ENCODE measurements around the gene WASF2.

Gene WASF2

GRCh38 chr1:27518808-27519207 lies 28.8 kb upstream of the WASF2 start:
- TF ChIP-seq, protein P1, sequence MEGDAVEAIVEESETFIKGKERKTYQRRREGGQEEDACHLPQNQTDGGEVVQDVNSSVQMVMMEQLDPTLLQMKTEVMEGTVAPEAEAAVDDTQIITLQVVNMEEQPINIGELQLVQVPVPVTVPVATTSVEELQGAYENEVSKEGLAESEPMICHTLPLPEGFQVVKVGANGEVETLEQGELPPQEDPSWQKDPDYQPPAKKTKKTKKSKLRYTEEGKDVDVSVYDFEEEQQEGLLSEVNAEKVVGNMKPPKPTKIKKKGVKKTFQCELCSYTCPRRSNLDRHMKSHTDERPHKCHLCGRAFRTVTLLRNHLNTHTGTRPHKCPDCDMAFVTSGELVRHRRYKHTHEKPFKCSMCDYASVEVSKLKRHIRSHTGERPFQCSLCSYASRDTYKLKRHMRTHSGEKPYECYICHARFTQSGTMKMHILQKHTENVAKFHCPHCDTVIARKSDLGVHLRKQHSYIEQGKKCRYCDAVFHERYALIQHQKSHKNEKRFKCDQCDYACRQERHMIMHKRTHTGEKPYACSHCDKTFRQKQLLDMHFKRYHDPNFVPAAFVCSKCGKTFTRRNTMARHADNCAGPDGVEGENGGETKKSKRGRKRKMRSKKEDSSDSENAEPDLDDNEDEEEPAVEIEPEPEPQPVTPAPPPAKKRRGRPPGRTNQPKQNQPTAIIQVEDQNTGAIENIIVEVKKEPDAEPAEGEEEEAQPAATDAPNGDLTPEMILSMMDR (IDR thresholded peaks at IDR 0.05; ENCODE audit: low read depth, low read length) = no peak
- DNase-seq = no peak
- no peak overlapping the region for H3K27ac ChIP-seq
- no peaks in the 10 kb centered on the region for H3K36me3 ChIP-seq
- H3K27me3 ChIP-seq (ENCODE audit: insufficient read depth, low read depth, severe bottlenecking) = no peaks in the 10 kb centered on the region
- no peak overlapping the region for H3K4me3 ChIP-seq (ENCODE audit: low read depth, low read length)
- H3K9me3 ChIP-seq (ENCODE audit: severe bottlenecking) = no peaks in the 10 kb centered on the region

- Histone ChIP-seq H3K27ac (no peak overlapping the region), H3K4me3 (ENCODE audit: low read depth, low read length) (no peak overlapping the region), H3K9me3 (ENCODE audit: severe bottlenecking) (no peaks in the 10 kb centered on the region), H3K36me3 (no peaks in the 10 kb centered on the region), H3K27me3 (ENCODE audit: insufficient read depth, low read depth, severe bottlenecking) (no peaks in the 10 kb centered on the region)
- TF ChIP-seq, protein P1 (IDR thresholded peaks at IDR 0.05; ENCODE audit: low read depth, low read length) = no peak
- no peak for DNase-seq
These were observed 28.1 kb upstream of the WASF2 start for GRCh38 chr1:27517907-27518718.

GRCh38 chr1:27517301-27517700 lies 27.3 kb upstream of the WASF2 start:
- no peak overlapping the region for H3K27ac ChIP-seq
- no peak for DNase-seq
- no peak overlapping the region for H3K4me3 ChIP-seq (ENCODE audit: low read depth, low read length)
- H3K36me3 ChIP-seq = no peaks in the 10 kb centered on the region
- TF ChIP-seq, protein P1 (IDR thresholded peaks at IDR 0.05; ENCODE audit: low read depth, low read length) = no peak
- H3K9me3 ChIP-seq (ENCODE audit: severe bottlenecking) = no peaks in the 10 kb centered on the region
- no peaks in the 10 kb centered on the region for H3K27me3 ChIP-seq (ENCODE audit: insufficient read depth, low read depth, severe bottlenecking)

GRCh38 chr1:27515626-27516025 lies 25.7 kb upstream of the WASF2 start:
- Histone ChIP-seq H3K36me3 (no peaks in the 10 kb centered on the region), H3K9me3 (ENCODE audit: severe bottlenecking) (no peaks in the 10 kb centered on the region), H3K4me3 (ENCODE audit: low read depth, low read length) (no peak overlapping the region), H3K27ac (no peak overlapping the region), H3K27me3 (ENCODE audit: insufficient read depth, low read depth, severe bottlenecking) (no peaks in the 10 kb centered on the region)
- TF ChIP-seq, protein P1 (IDR thresholded peaks at IDR 0.05; ENCODE audit: low read depth, low read length) = no peak
- no peak for DNase-seq

GRCh38 chr1:27513958-27514357 lies 24.0 kb upstream of the WASF2 start:
- H3K27ac ChIP-seq = no peak overlapping the region
- H3K4me3 ChIP-seq (ENCODE audit: low read depth, low read length) = no peak overlapping the region
- no peak for DNase-seq
- H3K36me3 ChIP-seq = no peaks in the 10 kb centered on the region
- TF ChIP-seq, protein P1 (IDR thresholded peaks at IDR 0.05; ENCODE audit: low read depth, low read length) = no peak
- no peaks in the 10 kb centered on the region for H3K27me3 ChIP-seq (ENCODE audit: insufficient read depth, low read depth, severe bottlenecking)
- no peaks in the 10 kb centered on the region for H3K9me3 ChIP-seq (ENCODE audit: severe bottlenecking)

DNA sequence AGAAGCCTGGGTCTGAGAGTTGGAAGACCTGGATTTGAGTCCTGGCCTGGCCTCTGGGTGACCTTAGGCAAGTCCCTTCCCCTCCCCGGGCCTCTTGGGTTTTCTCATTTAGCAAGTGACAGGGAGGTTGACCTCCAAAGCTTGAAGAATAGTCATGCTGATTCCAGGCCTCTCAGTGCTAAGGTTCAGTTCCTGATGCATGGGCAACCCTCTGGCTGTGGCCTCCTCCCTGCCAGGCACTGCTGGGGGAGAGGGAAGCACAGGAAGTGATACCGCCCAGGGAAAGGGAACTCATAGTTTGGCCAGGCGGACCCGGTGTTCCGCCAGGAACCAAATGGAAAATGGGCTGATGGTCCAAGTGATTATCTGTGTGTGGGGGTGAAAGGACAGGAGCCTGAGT lies 23.6 kb upstream of the WASF2 start:
- Histone ChIP-seq H3K9me3 (ENCODE audit: severe bottlenecking) (no peaks in the 10 kb centered on the region), H3K27ac (no peak overlapping the region), H3K4me3 (ENCODE audit: low read depth, low read length) (no peak overlapping the region), H3K27me3 (ENCODE audit: insufficient read depth, low read depth, severe bottlenecking) (no peaks in the 10 kb centered on the region), H3K36me3 (no peaks in the 10 kb centered on the region)
- TF ChIP-seq, protein P1 (IDR thresholded peaks at IDR 0.05; ENCODE audit: low read depth, low read length) = no peak
- no peak for DNase-seq

All from WERI-Rb-1 (cell line).